ENCODE results near the gene KSR2. TPM values are rescaled to one million over a fixed set of nuclear protein-coding genes. Genes with fewer than 3 reads are reported as not detected.

KSR2 gene
- total and polyA plus RNA-seq, 4 experiments from 2014 or later = 0.03 to 0.09 (median 0.06) TPM; not detected in 1

GRCh38 chr12:117695956-117696355, 272.8 kb downstream of the KSR2 start:
- no peaks in the 10 kb centered on the region for H3K4me1 Mint-ChIP-seq
- no peaks in the 10 kb centered on the region for H3K4me1 ChIP-seq (ENCODE audit: insufficient read depth, low read length)
- H3K27me3 ChIP-seq (ENCODE audit: insufficient read depth, low read length) = no peaks in the 10 kb centered on the region
- H3K9me3 ChIP-seq (ENCODE audit: control insufficient read depth in 1 of 2, low read length in 2 of 2) = no peaks in the 10 kb centered on the region
- H3K36me3 Mint-ChIP-seq = no peaks in the 10 kb centered on the region
- no peak overlapping the region for H3K4me3 Mint-ChIP-seq
- DNase-seq = no peak
- H3K9me3 Mint-ChIP-seq = peaks cover 2 to 19% (median 12%) of the 10 kb centered on the region in 8 donors
- no peak overlapping the region for H3K27ac ChIP-seq (ENCODE audit: low read depth, low read length)
- H3K4me3 ChIP-seq (ENCODE audit: low read length in 2 of 2) = no peak overlapping the region
- H3K27ac Mint-ChIP-seq = no peak overlapping the region
- ChIA-PET CTCF (ENCODE audit: partially characterized antibody) (no interaction called here), POLR2A (ENCODE audit: partially characterized antibody) (no interaction called here)
- intact Hi-C loops (cut with micrococcal nuclease) = no loop called here
- H3K27me3 Mint-ChIP-seq = peaks cover 0 to under 1% of the 10 kb centered on the region in 2 donors
- no peaks in the 10 kb centered on the region for H3K36me3 ChIP-seq (ENCODE audit: insufficient read depth, low read length)

- H3K9me3 Mint-ChIP-seq = peaks cover 4 to 23% (median 13%) of the 10 kb centered on the region in 8 donors
- Histone ChIP-seq H3K4me1 (ENCODE audit: insufficient read depth, low read length) (no peaks in the 10 kb centered on the region), H3K27ac (ENCODE audit: low read depth, low read length) (no peak overlapping the region), H3K9me3 (ENCODE audit: control insufficient read depth in 1 of 2, low read length in 2 of 2) (no peaks in the 10 kb centered on the region), H3K27me3 (ENCODE audit: insufficient read depth, low read length) (no peaks in the 10 kb centered on the region), H3K36me3 (ENCODE audit: insufficient read depth, low read length) (no peaks in the 10 kb centered on the region), H3K4me3 (ENCODE audit: low read length in 2 of 2) (no peak overlapping the region)
- no peaks in the 10 kb centered on the region for H3K36me3 Mint-ChIP-seq
- H3K4me3 Mint-ChIP-seq = no peak overlapping the region
- DNase-seq = no peak
- H3K4me1 Mint-ChIP-seq = no peaks in the 10 kb centered on the region
- intact Hi-C loops (cut with micrococcal nuclease) = no loop called here
- H3K27ac Mint-ChIP-seq = no peak overlapping the region
- peaks cover 0 to 5% of the 10 kb centered on the region in 2 donors for H3K27me3 Mint-ChIP-seq
- ChIA-PET CTCF (ENCODE audit: partially characterized antibody) (no interaction called here), POLR2A (ENCODE audit: partially characterized antibody) (no interaction called here)
Measured at GRCh38 chr12:117692512-117692911, 276.3 kb downstream of the KSR2 start.

GRCh38 chr12:117689857-117690256, 278.9 kb downstream of the KSR2 start:
- no peak for DNase-seq
- no peak overlapping the region for H3K4me3 Mint-ChIP-seq
- H3K4me1 Mint-ChIP-seq = no peaks in the 10 kb centered on the region
- ChIA-PET CTCF (ENCODE audit: partially characterized antibody) (no interaction called here), POLR2A (ENCODE audit: partially characterized antibody) (no interaction called here)
- Histone ChIP-seq H3K4me3 (ENCODE audit: low read length in 2 of 2) (no peak overlapping the region), H3K4me1 (ENCODE audit: insufficient read depth, low read length) (no peaks in the 10 kb centered on the region), H3K9me3 (ENCODE audit: control insufficient read depth in 1 of 2, low read length in 2 of 2) (no peaks in the 10 kb centered on the region), H3K27me3 (ENCODE audit: insufficient read depth, low read length) (no peaks in the 10 kb centered on the region), H3K27ac (ENCODE audit: low read depth, low read length) (no peak overlapping the region), H3K36me3 (ENCODE audit: insufficient read depth, low read length) (no peaks in the 10 kb centered on the region)
- H3K36me3 Mint-ChIP-seq = no peaks in the 10 kb centered on the region
- H3K9me3 Mint-ChIP-seq = peaks cover 4 to 18% (median 11%) of the 10 kb centered on the region in 8 donors
- intact Hi-C loops (cut with micrococcal nuclease) = no loop called here
- peaks cover 0 to 9% of the 10 kb centered on the region in 2 donors for H3K27me3 Mint-ChIP-seq
- H3K27ac Mint-ChIP-seq = no peak overlapping the region

GRCh38 chr12:117688446-117688845, 280.3 kb downstream of the KSR2 start:
- H3K27ac Mint-ChIP-seq = no peak overlapping the region
- H3K36me3 Mint-ChIP-seq = no peaks in the 10 kb centered on the region
- peaks cover 0 to 13% (median 6%) of the 10 kb centered on the region in 8 donors for H3K9me3 Mint-ChIP-seq
- ChIA-PET POLR2A (ENCODE audit: partially characterized antibody) (no interaction called here), CTCF (ENCODE audit: partially characterized antibody) (no interaction called here)
- DNase-seq = no peak
- H3K4me1 Mint-ChIP-seq = no peaks in the 10 kb centered on the region
- Histone ChIP-seq H3K4me1 (ENCODE audit: insufficient read depth, low read length) (no peaks in the 10 kb centered on the region), H3K27me3 (ENCODE audit: insufficient read depth, low read length) (no peaks in the 10 kb centered on the region), H3K9me3 (ENCODE audit: control insufficient read depth in 1 of 2, low read length in 2 of 2) (no peaks in the 10 kb centered on the region), H3K27ac (ENCODE audit: low read depth, low read length) (no peak overlapping the region), H3K4me3 (ENCODE audit: low read length in 2 of 2) (no peak overlapping the region), H3K36me3 (ENCODE audit: insufficient read depth, low read length) (no peaks in the 10 kb centered on the region)
- H3K4me3 Mint-ChIP-seq = no peak overlapping the region
- intact Hi-C loops (cut with micrococcal nuclease) = no loop called here
- H3K27me3 Mint-ChIP-seq = peaks cover 0 to 9% of the 10 kb centered on the region in 2 donors

GRCh38 chr12:117686911-117687377, 281.8 kb downstream of the KSR2 start:
- H3K36me3 ChIP-seq (ENCODE audit: insufficient read depth, low read length) = no peaks in the 10 kb centered on the region
- H3K27me3 Mint-ChIP-seq = peaks cover 0 to 9% of the 10 kb centered on the region in 2 donors
- CTCF ChIA-PET (ENCODE audit: partially characterized antibody) = no interaction called here
- no peak overlapping the region for H3K4me3 Mint-ChIP-seq
- intact Hi-C loops (cut with micrococcal nuclease) = no loop called here
- no peak overlapping the region for H3K27ac Mint-ChIP-seq
- no peaks in the 10 kb centered on the region for H3K4me1 Mint-ChIP-seq
- H3K4me3 ChIP-seq (ENCODE audit: low read length in 2 of 2) = no peak overlapping the region
- no peaks in the 10 kb centered on the region for H3K4me1 ChIP-seq (ENCODE audit: insufficient read depth, low read length)
- DNase-seq = no peak
- H3K9me3 Mint-ChIP-seq = peaks cover 0 to 8% (median 4%) of the 10 kb centered on the region in 8 donors
- POLR2A ChIA-PET (ENCODE audit: partially characterized antibody) = no interaction called here
- H3K27me3 ChIP-seq (ENCODE audit: insufficient read depth, low read length) = no peaks in the 10 kb centered on the region
- H3K27ac ChIP-seq (ENCODE audit: low read depth, low read length) = no peak overlapping the region
- H3K36me3 Mint-ChIP-seq = no peaks in the 10 kb centered on the region
- no peaks in the 10 kb centered on the region for H3K9me3 ChIP-seq (ENCODE audit: control insufficient read depth in 1 of 2, low read length in 2 of 2)

GRCh38 chr12:117686210-117686609, 282.6 kb downstream of the KSR2 start:
- Mint-ChIP-seq H3K4me1 (no peaks in the 10 kb centered on the region), H3K36me3 (no peaks in the 10 kb centered on the region), H3K27ac (no peak overlapping the region), H3K27me3 (peaks cover 0 to 10% of the 10 kb centered on the region in 2 donors), H3K9me3 (peaks cover 0 to 6% (median 4%) of the 10 kb centered on the region in 8 donors), H3K4me3 (no peak overlapping the region)
- H3K27me3 ChIP-seq (ENCODE audit: insufficient read depth, low read length) = no peaks in the 10 kb centered on the region
- no peaks in the 10 kb centered on the region for H3K4me1 ChIP-seq (ENCODE audit: insufficient read depth, low read length)
- intact Hi-C loops (cut with micrococcal nuclease) = no loop called here
- no peak for DNase-seq
- H3K9me3 ChIP-seq (ENCODE audit: control insufficient read depth in 1 of 2, low read length in 2 of 2) = no peaks in the 10 kb centered on the region
- H3K27ac ChIP-seq (ENCODE audit: low read depth, low read length) = no peak overlapping the region
- H3K36me3 ChIP-seq (ENCODE audit: insufficient read depth, low read length) = no peaks in the 10 kb centered on the region
- POLR2A ChIA-PET (ENCODE audit: partially characterized antibody) = no interaction called here
- CTCF ChIA-PET (ENCODE audit: partially characterized antibody) = no interaction called here
- H3K4me3 ChIP-seq (ENCODE audit: low read length in 2 of 2) = no peak overlapping the region

GRCh38 chr12:117685110-117685926, 283.5 kb downstream of the KSR2 start:
- Mint-ChIP-seq H3K9me3 (peaks cover 0 to 6% (median 3%) of the 10 kb centered on the region in 8 donors), H3K27me3 (peaks cover 0 to 6% of the 10 kb centered on the region in 2 donors), H3K4me1 (no peaks in the 10 kb centered on the region), H3K36me3 (no peaks in the 10 kb centered on the region), H3K4me3 (no peak overlapping the region), H3K27ac (no peak overlapping the region)
- DNase-seq = no peak
- Histone ChIP-seq H3K36me3 (ENCODE audit: insufficient read depth, low read length) (no peaks in the 10 kb centered on the region), H3K27ac (ENCODE audit: low read depth, low read length) (no peak overlapping the region), H3K4me3 (ENCODE audit: low read length in 2 of 2) (no peak overlapping the region), H3K27me3 (ENCODE audit: insufficient read depth, low read length) (no peaks in the 10 kb centered on the region), H3K4me1 (ENCODE audit: insufficient read depth, low read length) (no peaks in the 10 kb centered on the region), H3K9me3 (ENCODE audit: control insufficient read depth in 1 of 2, low read length in 2 of 2) (no peaks in the 10 kb centered on the region)
- ChIA-PET CTCF (ENCODE audit: partially characterized antibody) (no interaction called here), POLR2A (ENCODE audit: partially characterized antibody) (no interaction called here)
- intact Hi-C loops (cut with micrococcal nuclease) = no loop called here

All from CD4-positive, alpha-beta memory T cell (primary cell).